K562 (cell line): ENCODE results near the gene PPP1CA. TPM values are rescaled to one million over a fixed set of nuclear protein-coding genes. Genes with fewer than 3 reads are reported as not detected.

ENCODE experiments used
- ARID2 ChIP-seq: fragments of 450-650 bp; IDR thresholded peaks from 2 replicates; pipeline ENCODE4 v1.6.1; 2017; ENCODE audit warnings: antibody characterized with exemption, mild to moderate bottlenecking
- ARNT ChIP-seq, 2 experiments: fragments of 450-650 bp; IDR thresholded peaks; 2 replicates each; pipeline ENCODE4 v1.6.1; 2016; ENCODE audit warnings: mild to moderate bottlenecking in 1 of 2
- BRD9 ChIP-seq: fragments of 450-650 bp; IDR thresholded peaks from 2 replicates; pipeline ENCODE4 v1.6.1; 2018; ENCODE audit warnings: low read depth; ENCODE audit not compliant: partially characterized antibody
- DMBX1 ChIP-seq: fragments of 250-450 bp; sonication (Bioruptor Pico); IDR thresholded peaks from 2 replicates; pipeline ENCODE4 v1.8.0; 2022; ENCODE audit warnings: inconsistent platforms, mild to moderate bottlenecking, moderate library complexity, borderline replicate concordance
- E4F1 ChIP-seq: fragments of 250-450 bp; sonication (Bioruptor Pico); IDR thresholded peaks from 2 replicates; pipeline ENCODE4 v1.5.0; 2021; ENCODE audit warnings: mild to moderate bottlenecking, borderline replicate concordance
- FOXA1 ChIP-seq: fragments of 450-650 bp; IDR thresholded peaks from 2 replicates; pipeline ENCODE4 v1.6.1; 2016; ENCODE audit warnings: mild to moderate bottlenecking, borderline replicate concordance
- HDAC1 ChIP-seq, 2 experiments: fragments of 450-650 bp; IDR thresholded peaks; 2 replicates each; pipeline ENCODE4 v1.6.1; 2016 to 2017; ENCODE audit warnings: inconsistent platforms in 1 of 2, mild to moderate bottlenecking in 1 of 2, moderate library complexity in 1 of 2
- HLTF ChIP-seq: fragments of 450-650 bp; IDR thresholded peaks from 2 replicates; pipeline ENCODE4 v1.6.1; 2016
- KLF10 ChIP-seq: fragments of 250-450 bp; sonication (Bioruptor Pico); IDR thresholded peaks from 2 replicates; pipeline ENCODE4 v1.6.1; 2021; ENCODE audit warnings: matching md5 sums
- NFIX ChIP-seq: fragments of 250-450 bp; sonication (Bioruptor Pico); IDR thresholded peaks from 2 replicates; pipeline ENCODE4 v1.4.0; 2020; ENCODE audit warnings: low read depth, mild to moderate bottlenecking, moderate library complexity
- POLR3G ChIP-seq: IDR thresholded peaks from 2 replicates; pipeline ENCODE4 v1.6.1; 2011; ENCODE audit not compliant: insufficient read length, insufficient replicate concordance; ENCODE audit errors: extremely low read depth
- PTBP1 ChIP-seq: fragments of 200-400 bp; formaldehyde crosslinking; IDR thresholded peaks from 2 replicates; pipeline ENCODE4 v1.6.1; 2017; ENCODE audit warnings: low read depth, low read length
- RFX5 ChIP-seq: IDR thresholded peaks from 2 replicates; pipeline ENCODE4 v1.6.1; 2011; ENCODE audit warnings: low read depth, mild to moderate bottlenecking, improper control_type of control experiment, low read length
- SAFB2 ChIP-seq: fragments of 200-400 bp; formaldehyde crosslinking; IDR thresholded peaks from 2 replicates; pipeline ENCODE4 v1.6.1; 2018; ENCODE audit warnings: borderline replicate concordance, low read length, low read depth, moderate library complexity; ENCODE audit not compliant: severe bottlenecking
- TAF1 ChIP-seq: IDR thresholded peaks from 2 replicates; pipeline ENCODE4 v1.6.1; 2011; ENCODE audit warnings: mild to moderate bottlenecking, low read length, moderate library complexity; ENCODE audit not compliant: insufficient read depth, control insufficient read depth, severe bottlenecking; ENCODE audit errors: extremely low read depth
- ZBED1 ChIP-seq: IDR thresholded peaks from 2 replicates; pipeline ENCODE4 v1.6.1; 2014
- ZNF165 ChIP-seq: fragments of 250-450 bp; sonication (Bioruptor Pico); IDR thresholded peaks from 2 replicates; pipeline ENCODE4 v1.4.0; 2020; ENCODE audit warnings: borderline replicate concordance
- polyA plus RNA-seq, 8 experiments: library from polyadenylated mRNA; depleted of rRNA in 4 of 8; stranded (reverse) in 5 of 8; unstranded in 3 of 8; fragments of >200 nt; fragmentation: Nextera tagmentation in 2 of 8; fragmentation: Illumina TruSeq in 1 of 8; extraction: Ambion mirVana in 2 of 8; extraction: Trizol in 1 of 8; gene quantifications; 2 replicates each; pipeline versions ENCODE4 v1.2.1 to v1.2.3, GENCODE V29; 2011 to 2014; ENCODE audit warnings: inconsistent platforms in 1 of 8, missing spikeins in 1 of 8
- total RNA-seq, 7 experiments: library from RNA; depleted of rRNA in 6 of 7; stranded (reverse); fragments of >200 nt in 6 of 7; fragmentation: Illumina TruSeq in 2 of 7; extraction: Trizol in 2 of 7; gene quantifications; 2 replicates each; pipeline versions ENCODE4 v1.2.1 to v1.2.3, GENCODE V29; 2011 to 2021; ENCODE audit warnings: low replicate concordance in 1 of 7
- TF ChIP-seq, protein P1 (sequence below): fragments of 250-450 bp; sonication (Bioruptor Pico); IDR thresholded peaks from 2 replicates; pipeline ENCODE4 v1.5.1; 2021; ENCODE audit warnings: mild to moderate bottlenecking
- TF ChIP-seq, protein P2 (sequence below): fragments of 450-650 bp; IDR thresholded peaks from 2 replicates; pipeline ENCODE4 v1.6.1; 2016; ENCODE audit warnings: borderline replicate concordance
- TF ChIP-seq, protein P3 (sequence below): conservative IDR thresholded peaks from 2 replicates; pipeline ENCODE4 v1.6.1; 2011; ENCODE audit warnings: low read depth, mild to moderate bottlenecking, low read length; ENCODE audit not compliant: control insufficient read depth

PPP1CA gene
- total and polyA plus RNA-seq, 9 of the 15 experiments (the other 6 are each of a cell fraction or from before 2014, with no cell fraction given): 18.2 to 242 (median 188) TPM

DNA sequence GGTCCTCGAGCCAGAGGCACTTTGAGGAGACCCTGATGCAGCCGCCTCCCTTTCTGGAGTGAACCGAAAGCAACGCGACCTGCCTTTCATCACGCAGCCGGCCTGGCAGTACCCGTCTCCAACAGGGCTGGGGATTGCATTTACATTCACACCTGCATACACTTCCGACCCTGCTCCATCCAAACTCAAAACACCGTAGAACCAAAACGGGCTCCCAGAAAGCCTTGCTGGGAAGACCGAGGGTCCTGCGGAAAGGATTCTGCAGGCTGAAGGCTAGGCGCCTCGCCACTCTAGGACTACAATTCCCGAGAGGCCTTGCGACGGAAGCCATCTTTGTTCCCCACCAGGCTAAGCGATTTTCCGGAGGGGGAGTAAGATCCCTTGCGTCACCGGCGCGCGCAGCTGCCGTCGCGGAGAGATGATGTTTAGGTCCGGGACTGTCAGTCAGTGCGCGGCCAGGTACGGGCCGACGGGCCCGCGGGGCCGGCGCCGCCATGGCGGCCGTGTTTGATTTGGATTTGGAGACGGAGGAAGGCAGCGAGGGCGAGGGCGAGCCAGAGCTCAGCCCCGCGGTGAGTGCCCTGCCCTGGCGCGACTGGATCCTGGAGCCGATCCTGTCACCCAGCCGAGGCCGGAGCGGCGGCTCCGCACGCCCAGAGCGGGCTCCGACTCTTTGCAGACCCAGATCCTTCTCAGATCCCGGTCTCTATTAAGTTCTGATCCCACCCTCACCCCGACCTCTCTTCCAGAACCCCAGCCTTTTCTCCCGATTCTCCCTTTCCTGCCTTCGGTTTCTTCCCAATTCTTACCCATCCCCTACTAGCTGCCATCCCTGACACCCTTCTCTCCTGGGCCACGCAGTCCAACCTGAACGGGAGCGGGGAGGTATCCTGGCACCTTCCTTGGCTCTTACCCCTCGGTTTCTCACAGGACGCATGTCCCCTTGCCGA is 26.7 kb upstream of the PPP1CA start, which contains the start of gene RPS6KB2 (continued):
- TF ChIP-seq DMBX1 (CRISPR knock-in tag) (0 out of 2 replicates have a peak, but pooled peaks have one; percentile 48), SAFB2 (no peak), E4F1 (CRISPR knock-in tag) (no peak), ZNF165 (CRISPR knock-in tag) (no peak), FOXA1 (no peak), TAF1 (peak; percentile 88), BRD9 (no peak), POLR3G (no peak), HDAC1 (IDR thresholded peaks at IDR 0.05) (peak in 1 of 2 experiments; percentile 82; a peak in 2 of 4 replicates), RFX5 (no peak), PTBP1 (no peak), KLF10 (CRISPR knock-in tag) (no peak), ZBED1 (no peak), ARNT (IDR thresholded peaks at IDR 0.05) (no peak), HLTF (no peak), NFIX (CRISPR knock-in tag) (no peak), ARID2 (no peak)
- TF ChIP-seq, protein P1, sequence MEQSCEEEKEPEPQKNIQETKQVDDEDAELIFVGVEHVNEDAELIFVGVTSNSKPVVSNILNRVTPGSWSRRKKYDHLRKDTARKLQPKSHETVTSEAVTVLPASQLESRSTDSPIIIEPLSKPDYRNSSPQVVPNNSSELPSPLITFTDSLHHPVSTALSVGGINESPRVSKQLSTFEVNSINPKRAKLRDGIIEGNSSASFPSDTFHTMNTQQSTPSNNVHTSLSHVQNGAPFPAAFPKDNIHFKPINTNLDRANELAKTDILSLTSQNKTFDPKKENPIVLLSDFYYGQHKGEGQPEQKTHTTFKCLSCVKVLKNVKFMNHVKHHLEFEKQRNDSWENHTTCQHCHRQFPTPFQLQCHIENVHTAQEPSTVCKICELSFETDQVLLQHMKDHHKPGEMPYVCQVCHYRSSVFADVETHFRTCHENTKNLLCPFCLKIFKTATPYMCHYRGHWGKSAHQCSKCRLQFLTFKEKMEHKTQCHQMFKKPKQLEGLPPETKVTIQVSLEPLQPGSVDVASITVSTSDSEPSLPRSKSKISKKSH (CRISPR knock-in tag): no peak
- TF ChIP-seq, protein P2, sequence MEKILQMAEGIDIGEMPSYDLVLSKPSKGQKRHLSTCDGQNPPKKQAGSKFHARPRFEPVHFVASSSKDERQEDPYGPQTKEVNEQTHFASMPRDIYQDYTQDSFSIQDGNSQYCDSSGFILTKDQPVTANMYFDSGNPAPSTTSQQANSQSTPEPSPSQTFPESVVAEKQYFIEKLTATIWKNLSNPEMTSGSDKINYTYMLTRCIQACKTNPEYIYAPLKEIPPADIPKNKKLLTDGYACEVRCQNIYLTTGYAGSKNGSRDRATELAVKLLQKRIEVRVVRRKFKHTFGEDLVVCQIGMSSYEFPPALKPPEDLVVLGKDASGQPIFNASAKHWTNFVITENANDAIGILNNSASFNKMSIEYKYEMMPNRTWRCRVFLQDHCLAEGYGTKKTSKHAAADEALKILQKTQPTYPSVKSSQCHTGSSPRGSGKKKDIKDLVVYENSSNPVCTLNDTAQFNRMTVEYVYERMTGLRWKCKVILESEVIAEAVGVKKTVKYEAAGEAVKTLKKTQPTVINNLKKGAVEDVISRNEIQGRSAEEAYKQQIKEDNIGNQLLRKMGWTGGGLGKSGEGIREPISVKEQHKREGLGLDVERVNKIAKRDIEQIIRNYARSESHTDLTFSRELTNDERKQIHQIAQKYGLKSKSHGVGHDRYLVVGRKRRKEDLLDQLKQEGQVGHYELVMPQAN: peak; percentile 51; the same call in 1 of the 2 replicates
- TF ChIP-seq, protein P3, sequence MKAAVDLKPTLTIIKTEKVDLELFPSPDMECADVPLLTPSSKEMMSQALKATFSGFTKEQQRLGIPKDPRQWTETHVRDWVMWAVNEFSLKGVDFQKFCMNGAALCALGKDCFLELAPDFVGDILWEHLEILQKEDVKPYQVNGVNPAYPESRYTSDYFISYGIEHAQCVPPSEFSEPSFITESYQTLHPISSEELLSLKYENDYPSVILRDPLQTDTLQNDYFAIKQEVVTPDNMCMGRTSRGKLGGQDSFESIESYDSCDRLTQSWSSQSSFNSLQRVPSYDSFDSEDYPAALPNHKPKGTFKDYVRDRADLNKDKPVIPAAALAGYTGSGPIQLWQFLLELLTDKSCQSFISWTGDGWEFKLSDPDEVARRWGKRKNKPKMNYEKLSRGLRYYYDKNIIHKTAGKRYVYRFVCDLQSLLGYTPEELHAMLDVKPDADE: peak; percentile 98
